HepG2 (cell line): ENCODE measurements around the gene KIAA0930. TPM values are rescaled to one million over a fixed set of nuclear protein-coding genes. Genes with fewer than 3 reads are reported as not detected.

Source experiments
- GABPA ChIP-seq, 2 experiments: IDR thresholded peaks; 2 replicates each; pipeline ENCODE4 v1.6.1; 2011 to 2016; ENCODE audit warnings: low read depth in 2 of 2, low read length in 1 of 2, missing biosample characterization in 1 of 2, missing genetic modification characterization in 1 of 2
- HOXA5 ChIP-seq: sonication (generic); formaldehyde crosslinking; IDR thresholded peaks from 2 replicates; pipeline ENCODE4 v1.4.0; 2020; ENCODE audit warnings: missing genetic modification reagents
- KDM5B ChIP-seq: sonication (generic); formaldehyde crosslinking; IDR thresholded peaks from 2 replicates; pipeline ENCODE4 v1.4.0; 2020; ENCODE audit warnings: missing genetic modification reagents, mild to moderate bottlenecking, borderline replicate concordance
- PHF20 ChIP-seq: sonication (generic); formaldehyde crosslinking; IDR thresholded peaks from 2 replicates; pipeline ENCODE4 v1.5.0; 2020; ENCODE audit warnings: mild to moderate bottlenecking, missing genetic modification reagents
- PHF5A ChIP-seq: IDR thresholded peaks from one replicate; pipeline ENCODE4 v1.6.1; 2018; ENCODE audit warnings: low read depth, missing genetic modification reagents; ENCODE audit not compliant: unreplicated experiment
- RBFOX2 ChIP-seq: fragments of 200-400 bp; formaldehyde crosslinking; IDR thresholded peaks from 2 replicates; pipeline ENCODE4 v1.6.1; 2017; ENCODE audit warnings: low read depth, mild to moderate bottlenecking, low read length
- SYNCRIP ChIP-seq: fragments of 200-400 bp; formaldehyde crosslinking; IDR thresholded peaks from 2 replicates; pipeline ENCODE4 v1.6.1; 2018; ENCODE audit warnings: mild to moderate bottlenecking, low read depth, low read length; ENCODE audit not compliant: insufficient read depth
- ZNF331 ChIP-seq: sonication (generic); formaldehyde crosslinking; IDR thresholded peaks from 2 replicates; pipeline ENCODE4 v1.4.0; 2020; ENCODE audit warnings: missing genetic modification reagents
- ZNF343 ChIP-seq: sonication (generic); formaldehyde crosslinking; IDR thresholded peaks from 2 replicates; pipeline ENCODE4 v1.4.0; 2020; ENCODE audit warnings: mild to moderate bottlenecking, missing genetic modification reagents
- ZNF530 ChIP-seq: sonication (generic); formaldehyde crosslinking; IDR thresholded peaks from 2 replicates; pipeline ENCODE4 v1.5.0; 2020; ENCODE audit warnings: low read depth, mild to moderate bottlenecking, missing genetic modification reagents
- ZNF543 ChIP-seq: sonication (generic); formaldehyde crosslinking; IDR thresholded peaks from 2 replicates; pipeline ENCODE4 v1.4.0; 2020; ENCODE audit warnings: mild to moderate bottlenecking, missing genetic modification reagents
- ZNF570 ChIP-seq: sonication (generic); formaldehyde crosslinking; IDR thresholded peaks from 2 replicates; pipeline ENCODE4 v1.4.0; 2020; ENCODE audit warnings: mild to moderate bottlenecking, missing genetic modification reagents, borderline replicate concordance
- ZNF614 ChIP-seq: IDR thresholded peaks from 2 replicates; pipeline ENCODE4 v1.6.1; 2018; ENCODE audit warnings: missing biosample characterization, missing genetic modification reagents, inconsistent platforms, borderline replicate concordance
- polyA plus RNA-seq, 8 experiments: library from polyadenylated mRNA; depleted of rRNA in 3 of 8; stranded (reverse) in 7 of 8; unstranded in 1 of 8; fragments of >200 nt; fragmentation: Illumina TruSeq in 4 of 8; extraction: Trizol in 4 of 8; gene quantifications; 2 replicates each; pipeline versions ENCODE4 v1.2.1 to v1.2.3, GENCODE V29; 2011 to 2016; ENCODE audit warnings: low read depth in 4 of 8, missing spikeins in 1 of 8, mixed read lengths in 1 of 8; ENCODE audit not compliant: insufficient read depth in 1 of 8
- total RNA-seq, 5 experiments: library from RNA; depleted of rRNA; stranded (reverse); fragments of >200 nt; fragmentation: Illumina TruSeq; extraction: Trizol; gene quantifications; 2 replicates each; pipeline ENCODE4 v1.2.3, GENCODE V29; 2016; ENCODE audit warnings: low read depth in 1 of 5
- TF ChIP-seq, protein P1 (sequence below): IDR thresholded peaks from 2 replicates; pipeline ENCODE4 v1.6.1; 2016; ENCODE audit warnings: missing compliant biosample characterization, missing genetic modification reagents, borderline replicate concordance
- TF ChIP-seq, protein P2 (sequence below): IDR thresholded peaks from 2 replicates; pipeline ENCODE4 v1.6.1; 2016; ENCODE audit warnings: low read depth, control low read depth
- TF ChIP-seq, protein P3 (sequence below): sonication (generic); formaldehyde crosslinking; IDR thresholded peaks from 2 replicates; pipeline ENCODE4 v1.4.0; 2020; ENCODE audit warnings: mild to moderate bottlenecking, missing genetic modification reagents, borderline replicate concordance

Gene KIAA0930
- total and polyA plus RNA-seq, 2 of the 13 experiments (the other 11 are each of a cell fraction or from before 2014, with no cell fraction given): 27.0 to 38.2 TPM

DNA sequence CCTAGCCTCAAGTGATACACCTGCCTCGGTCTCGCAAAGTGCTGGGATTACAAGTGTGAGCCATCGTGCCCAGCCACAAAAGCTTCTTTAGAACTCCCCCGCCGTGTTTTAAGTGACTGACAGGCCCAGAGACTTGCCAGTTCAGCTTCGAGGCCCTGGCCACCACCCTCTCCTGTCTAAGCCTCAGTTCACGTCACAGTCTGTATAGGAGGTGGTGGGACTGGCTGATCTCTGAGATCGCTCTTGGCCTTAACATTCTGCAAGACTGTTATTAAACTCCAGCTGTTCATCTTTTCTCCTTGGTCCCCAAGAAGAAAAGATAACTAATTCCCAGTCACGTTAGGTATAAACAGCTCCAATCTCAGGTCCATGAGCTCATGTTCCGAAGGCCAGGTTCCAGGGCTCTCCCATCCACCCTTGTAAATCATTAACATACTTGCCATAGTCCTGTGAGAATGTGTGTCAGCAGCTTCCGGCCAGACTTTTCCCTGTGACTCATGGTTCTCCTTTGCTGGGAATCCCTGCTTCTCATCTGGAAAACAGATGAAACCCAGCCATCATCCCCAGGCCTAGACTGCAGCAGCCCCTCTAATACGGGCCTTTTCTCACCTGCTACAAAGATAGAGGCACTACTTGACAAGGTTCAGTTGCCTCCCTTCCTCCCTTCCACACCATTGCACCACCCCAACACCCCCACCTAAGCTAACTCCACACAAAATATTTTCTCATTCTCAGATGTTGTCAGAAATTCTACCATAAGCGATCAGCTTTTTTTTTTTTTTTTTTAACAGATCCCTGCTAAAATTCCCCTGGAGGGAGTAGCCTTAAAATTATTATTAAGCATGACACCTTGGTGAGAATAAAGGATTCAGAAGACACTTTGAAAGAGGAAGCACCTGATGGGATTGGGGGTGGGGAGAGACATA is 5.6 kb upstream of the KIAA0930 start (continued):
- TF ChIP-seq, protein P1, sequence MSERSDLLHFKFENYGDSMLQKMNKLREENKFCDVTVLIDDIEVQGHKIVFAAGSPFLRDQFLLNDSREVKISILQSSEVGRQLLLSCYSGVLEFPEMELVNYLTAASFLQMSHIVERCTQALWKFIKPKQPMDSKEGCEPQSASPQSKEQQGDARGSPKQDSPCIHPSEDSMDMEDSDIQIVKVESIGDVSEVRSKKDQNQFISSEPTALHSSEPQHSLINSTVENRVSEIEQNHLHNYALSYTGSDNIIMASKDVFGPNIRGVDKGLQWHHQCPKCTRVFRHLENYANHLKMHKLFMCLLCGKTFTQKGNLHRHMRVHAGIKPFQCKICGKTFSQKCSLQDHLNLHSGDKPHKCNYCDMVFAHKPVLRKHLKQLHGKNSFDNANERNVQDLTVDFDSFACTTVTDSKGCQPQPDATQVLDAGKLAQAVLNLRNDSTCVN (CRISPR knock-in tag): no peak
- no peak for TF ChIP-seq ZNF543
- TF ChIP-seq, protein P2, sequence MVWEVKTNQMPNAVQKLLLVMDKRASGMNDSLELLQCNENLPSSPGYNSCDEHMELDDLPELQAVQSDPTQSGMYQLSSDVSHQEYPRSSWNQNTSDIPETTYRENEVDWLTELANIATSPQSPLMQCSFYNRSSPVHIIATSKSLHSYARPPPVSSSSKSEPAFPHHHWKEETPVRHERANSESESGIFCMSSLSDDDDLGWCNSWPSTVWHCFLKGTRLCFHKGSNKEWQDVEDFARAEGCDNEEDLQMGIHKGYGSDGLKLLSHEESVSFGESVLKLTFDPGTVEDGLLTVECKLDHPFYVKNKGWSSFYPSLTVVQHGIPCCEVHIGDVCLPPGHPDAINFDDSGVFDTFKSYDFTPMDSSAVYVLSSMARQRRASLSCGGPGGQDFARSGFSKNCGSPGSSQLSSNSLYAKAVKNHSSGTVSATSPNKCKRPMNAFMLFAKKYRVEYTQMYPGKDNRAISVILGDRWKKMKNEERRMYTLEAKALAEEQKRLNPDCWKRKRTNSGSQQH (CRISPR knock-in tag): 0 out of 2 replicates have a peak, but pooled peaks have one; percentile 53
- TF ChIP-seq ZNF331 (CRISPR knock-in tag): peak; percentile 36; the same call in 1 of the 2 replicates
- TF ChIP-seq HOXA5 (CRISPR knock-in tag): peak; percentile 23; the same call in 1 of the 2 replicates
- TF ChIP-seq ZNF530 (CRISPR knock-in tag): no peak
- no peak for TF ChIP-seq SYNCRIP
- TF ChIP-seq RBFOX2: 0 out of 2 replicates have a peak, but pooled peaks have one; percentile 36
- TF ChIP-seq ZNF570 (CRISPR knock-in tag): no peak
- TF ChIP-seq, protein P3, sequence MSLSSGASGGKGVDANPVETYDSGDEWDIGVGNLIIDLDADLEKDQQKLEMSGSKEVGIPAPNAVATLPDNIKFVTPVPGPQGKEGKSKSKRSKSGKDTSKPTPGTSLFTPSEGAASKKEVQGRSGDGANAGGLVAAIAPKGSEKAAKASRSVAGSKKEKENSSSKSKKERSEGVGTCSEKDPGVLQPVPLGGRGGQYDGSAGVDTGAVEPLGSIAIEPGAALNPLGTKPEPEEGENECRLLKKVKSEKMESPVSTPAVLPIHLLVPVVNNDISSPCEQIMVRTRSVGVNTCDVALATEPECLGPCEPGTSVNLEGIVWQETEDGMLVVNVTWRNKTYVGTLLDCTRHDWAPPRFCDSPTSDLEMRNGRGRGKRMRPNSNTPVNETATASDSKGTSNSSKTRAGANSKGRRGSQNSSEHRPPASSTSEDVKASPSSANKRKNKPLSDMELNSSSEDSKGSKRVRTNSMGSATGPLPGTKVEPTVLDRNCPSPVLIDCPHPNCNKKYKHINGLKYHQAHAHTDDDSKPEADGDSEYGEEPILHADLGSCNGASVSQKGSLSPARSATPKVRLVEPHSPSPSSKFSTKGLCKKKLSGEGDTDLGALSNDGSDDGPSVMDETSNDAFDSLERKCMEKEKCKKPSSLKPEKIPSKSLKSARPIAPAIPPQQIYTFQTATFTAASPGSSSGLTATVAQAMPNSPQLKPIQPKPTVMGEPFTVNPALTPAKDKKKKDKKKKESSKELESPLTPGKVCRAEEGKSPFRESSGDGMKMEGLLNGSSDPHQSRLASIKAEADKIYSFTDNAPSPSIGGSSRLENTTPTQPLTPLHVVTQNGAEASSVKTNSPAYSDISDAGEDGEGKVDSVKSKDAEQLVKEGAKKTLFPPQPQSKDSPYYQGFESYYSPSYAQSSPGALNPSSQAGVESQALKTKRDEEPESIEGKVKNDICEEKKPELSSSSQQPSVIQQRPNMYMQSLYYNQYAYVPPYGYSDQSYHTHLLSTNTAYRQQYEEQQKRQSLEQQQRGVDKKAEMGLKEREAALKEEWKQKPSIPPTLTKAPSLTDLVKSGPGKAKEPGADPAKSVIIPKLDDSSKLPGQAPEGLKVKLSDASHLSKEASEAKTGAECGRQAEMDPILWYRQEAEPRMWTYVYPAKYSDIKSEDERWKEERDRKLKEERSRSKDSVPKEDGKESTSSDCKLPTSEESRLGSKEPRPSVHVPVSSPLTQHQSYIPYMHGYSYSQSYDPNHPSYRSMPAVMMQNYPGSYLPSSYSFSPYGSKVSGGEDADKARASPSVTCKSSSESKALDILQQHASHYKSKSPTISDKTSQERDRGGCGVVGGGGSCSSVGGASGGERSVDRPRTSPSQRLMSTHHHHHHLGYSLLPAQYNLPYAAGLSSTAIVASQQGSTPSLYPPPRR (CRISPR knock-in tag): peak; percentile 47; the same call in 1 of the 2 replicates
- no peak for TF ChIP-seq PHF20 (CRISPR knock-in tag)
- no peak for TF ChIP-seq GABPA (IDR thresholded peaks at IDR 0.05; ENCODE audit: low read depth, low read length)
- peak; percentile 76 for TF ChIP-seq GABPA (CRISPR knock-in tag; IDR thresholded peaks at IDR 0.05; ENCODE audit: low read depth)
- no peak for TF ChIP-seq KDM5B (CRISPR knock-in tag)
- TF ChIP-seq ZNF343 (CRISPR knock-in tag): no peak
- no peak for TF ChIP-seq PHF5A (CRISPR knock-in tag)
- TF ChIP-seq ZNF614 (CRISPR knock-in tag): peak; percentile 29; the same call in 1 of the 2 replicates
